ENCODE measurements around the gene NUP62. TPM values are rescaled to one million over a fixed set of nuclear protein-coding genes. Genes with fewer than 3 reads are reported as not detected.
"Not testable (repeated sequence)": the region's sequence is repeated elsewhere in the genome, so short reads cannot be mapped to it uniquely, and the experiment has no call there.

NUP62 gene
- total RNA-seq, 1 experiment from 2014 or later, result 37.9 TPM

DNA sequence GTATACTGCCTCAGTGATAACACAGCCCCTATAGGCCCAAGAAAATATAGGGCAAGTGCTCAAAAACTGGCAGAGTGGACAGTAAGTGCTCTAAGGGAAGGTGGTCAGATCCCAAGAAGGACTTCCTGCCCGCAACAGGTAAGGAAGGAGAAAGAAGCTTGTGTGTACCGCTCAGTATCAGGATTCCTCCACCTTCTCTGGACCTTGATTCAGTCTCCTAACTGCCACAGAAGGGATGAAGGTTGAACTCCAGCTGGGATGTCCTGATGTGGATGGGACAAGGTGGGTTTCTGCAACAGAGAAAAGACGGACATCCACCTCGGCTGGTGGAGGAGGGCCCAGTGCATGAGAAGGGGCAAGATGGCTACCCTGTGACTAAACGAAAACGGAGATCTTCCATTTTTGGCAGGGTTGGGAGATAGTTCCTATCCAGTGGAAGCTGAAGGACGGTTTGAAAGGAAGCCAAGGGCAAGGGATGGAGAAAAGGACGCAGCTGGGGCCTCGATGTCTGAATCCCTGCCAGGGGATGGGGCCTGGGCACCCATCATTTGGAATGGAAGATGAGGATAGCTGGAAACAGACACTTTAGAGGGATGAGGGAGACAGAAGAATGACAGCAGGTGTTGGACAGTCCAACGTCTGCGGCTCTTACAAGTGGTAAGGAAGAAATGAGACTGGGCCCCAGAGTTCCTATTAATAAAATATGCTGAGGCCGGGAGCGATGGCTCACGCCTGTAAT lies 1.6 kb downstream of the NUP62 start:
- Histone ChIP-seq H3K27ac (ENCODE audit: low read length) (peak overlapping the region; percentile 94; the same call in 1 of the 2 replicates), H3K4me3 (ENCODE audit: low read length) (peak overlapping the region; percentile 75), H2AFZ (ENCODE audit: low read length) (no peak overlapping the region)

DNA sequence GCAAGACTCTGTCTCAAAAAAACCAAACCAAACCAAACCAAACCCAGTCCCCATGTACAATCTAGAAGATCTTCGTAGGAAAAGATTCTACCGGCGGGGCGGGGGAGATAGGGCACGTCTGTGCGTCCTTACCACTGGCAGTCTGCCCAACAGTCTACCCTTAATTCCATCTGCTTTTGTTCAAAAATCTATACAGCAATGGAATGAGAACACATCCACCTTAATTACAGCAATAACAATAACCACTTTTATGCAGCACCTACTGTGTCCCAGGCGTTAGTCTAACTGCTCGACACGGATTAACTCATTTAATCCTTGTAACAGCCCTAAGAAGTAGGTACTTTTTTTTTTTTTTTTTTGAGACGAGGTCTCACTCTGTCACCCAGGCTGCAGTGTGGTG lies 2.8 kb downstream of the NUP62 start:
- H3K9me2 ChIP-seq (replicated peaks; ENCODE audit: insufficient read depth, low read length), result no peaks in the 10 kb centered on the region
- peaks cover 94% of the 10 kb centered on the region for H3K79me2 ChIP-seq (ENCODE audit: low read length)
- peaks cover 15% of the 10 kb centered on the region for H4K20me1 ChIP-seq (ENCODE audit: insufficient read depth, low read depth, low read length)
- H3K27ac ChIP-seq (ENCODE audit: low read length), result no peak overlapping the region
- no peaks in the 10 kb centered on the region for H3K27me3 ChIP-seq (ENCODE audit: low read length)
- peaks cover 44% of the 10 kb centered on the region for H3K36me3 ChIP-seq (ENCODE audit: insufficient read depth, low read length)
- H3K9me3 ChIP-seq (ENCODE audit: low read length), result no peaks in the 10 kb centered on the region
- H3K4me2 ChIP-seq (ENCODE audit: low read depth, low read length, poor library complexity, severe bottlenecking), result no peak overlapping the region
- no peak for DNase-seq
- no peak overlapping the region for H3K9ac ChIP-seq (ENCODE audit: low read length)
- no peak overlapping the region for H2AFZ ChIP-seq (ENCODE audit: low read length)
- peaks cover 74% of the 10 kb centered on the region for H3K4me1 ChIP-seq (ENCODE audit: low read length)
- H3K4me3 ChIP-seq (ENCODE audit: low read length), result no peak overlapping the region

More for the DNA sequence above, 1.6 kb downstream of the NUP62 start:
- Histone ChIP-seq H3K36me3 (ENCODE audit: insufficient read depth, low read length) (peaks cover 52% of the 10 kb centered on the region), H3K27me3 (ENCODE audit: low read length) (no peaks in the 10 kb centered on the region), H3K9me2 (replicated peaks; ENCODE audit: insufficient read depth, low read length) (no peaks in the 10 kb centered on the region), H3K4me2 (ENCODE audit: low read depth, low read length, poor library complexity, severe bottlenecking) (peak overlapping the region; percentile 80), H3K79me2 (ENCODE audit: low read length) (peaks cover 82% of the 10 kb centered on the region), H3K9me3 (ENCODE audit: low read length) (no peaks in the 10 kb centered on the region), H3K4me1 (ENCODE audit: low read length) (peaks cover 71% of the 10 kb centered on the region), H3K9ac (ENCODE audit: low read length) (peak overlapping the region; percentile 99), H4K20me1 (ENCODE audit: insufficient read depth, low read depth, low read length) (peaks cover 24% of the 10 kb centered on the region)
- no peak for DNase-seq

DNA sequence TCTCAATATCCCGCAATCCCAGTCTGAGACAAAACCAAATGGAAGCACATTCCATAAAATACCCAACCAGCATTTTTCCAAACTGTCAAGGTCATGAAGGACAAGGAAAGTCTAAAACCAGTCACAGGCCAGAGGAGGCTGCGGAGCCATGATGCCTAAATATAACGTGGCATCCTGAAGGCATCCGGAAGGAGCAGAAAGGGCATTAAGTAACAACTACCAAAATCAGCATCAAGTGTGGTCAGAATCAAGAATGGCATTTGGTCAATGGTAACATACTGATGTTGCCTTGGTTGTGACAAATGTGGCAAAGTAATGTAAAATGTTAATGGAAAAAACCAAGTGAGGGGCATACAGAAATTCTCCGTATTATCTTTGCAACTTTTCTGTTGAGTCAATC lies 3.8 kb downstream of the NUP62 start:
- Histone ChIP-seq H4K20me1 (ENCODE audit: insufficient read depth, low read depth, low read length) (peaks cover 8% of the 10 kb centered on the region), H3K36me3 (ENCODE audit: insufficient read depth, low read length) (peaks cover 35% of the 10 kb centered on the region), H3K9me3 (ENCODE audit: low read length) (no peaks in the 10 kb centered on the region), H2AFZ (ENCODE audit: low read length) (no peak overlapping the region), H3K4me2 (ENCODE audit: low read depth, low read length, poor library complexity, severe bottlenecking) (peak overlapping the region; percentile 66), H3K4me1 (ENCODE audit: low read length) (peaks cover 66% of the 10 kb centered on the region), H3K79me2 (ENCODE audit: low read length) (peaks cover 94% of the 10 kb centered on the region), H3K4me3 (ENCODE audit: low read length) (0 out of 2 replicates have a peak overlapping the region, but pooled peaks have one; percentile 7), H3K27me3 (ENCODE audit: low read length) (no peaks in the 10 kb centered on the region), H3K9me2 (replicated peaks; ENCODE audit: insufficient read depth, low read length) (no peaks in the 10 kb centered on the region), H3K27ac (ENCODE audit: low read length) (peak overlapping the region; percentile 91; the same call in 1 of the 2 replicates), H3K9ac (ENCODE audit: low read length) (peak overlapping the region; percentile 68; the same call in 1 of the 2 replicates)
- DNase-seq, result no peak

DNA sequence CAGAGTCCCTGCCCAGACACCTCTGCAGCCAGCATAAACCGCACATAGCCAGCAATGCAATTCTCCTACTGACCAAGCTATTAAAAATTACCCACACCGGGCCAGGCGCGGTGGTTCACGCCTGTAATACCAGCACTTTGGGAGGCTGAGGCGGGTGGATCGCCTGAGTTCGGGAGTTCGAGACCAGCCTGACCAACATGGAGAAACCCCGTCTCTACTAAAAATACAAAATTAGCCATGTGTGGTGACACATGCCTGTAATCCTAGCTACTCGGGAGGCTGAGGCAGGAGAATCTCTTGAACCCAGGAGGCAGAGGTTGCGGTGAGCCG lies 4.5 kb downstream of the NUP62 start:
- not testable (repeated sequence) for H3K27me3 ChIP-seq (ENCODE audit: low read length); DNase-seq; H2AFZ ChIP-seq (ENCODE audit: low read length); H3K9me2 ChIP-seq (replicated peaks; ENCODE audit: insufficient read depth, low read length); H4K20me1 ChIP-seq (ENCODE audit: insufficient read depth, low read depth, low read length); H3K9me3 ChIP-seq (ENCODE audit: low read length)
- Histone ChIP-seq H3K9ac (ENCODE audit: low read length) (peak overlapping the region; percentile 68), H3K4me3 (ENCODE audit: low read length) (peak overlapping the region; percentile 52; the same call in 1 of the 2 replicates), H3K4me1 (ENCODE audit: low read length) (peaks cover 60% of the 10 kb centered on the region), H3K4me2 (ENCODE audit: low read depth, low read length, poor library complexity, severe bottlenecking) (peak overlapping the region; percentile 66), H3K27ac (ENCODE audit: low read length) (peak overlapping the region; percentile 91), H3K79me2 (ENCODE audit: low read length) (peaks cover 93% of the 10 kb centered on the region), H3K36me3 (ENCODE audit: insufficient read depth, low read length) (peaks cover 32% of the 10 kb centered on the region)

DNA sequence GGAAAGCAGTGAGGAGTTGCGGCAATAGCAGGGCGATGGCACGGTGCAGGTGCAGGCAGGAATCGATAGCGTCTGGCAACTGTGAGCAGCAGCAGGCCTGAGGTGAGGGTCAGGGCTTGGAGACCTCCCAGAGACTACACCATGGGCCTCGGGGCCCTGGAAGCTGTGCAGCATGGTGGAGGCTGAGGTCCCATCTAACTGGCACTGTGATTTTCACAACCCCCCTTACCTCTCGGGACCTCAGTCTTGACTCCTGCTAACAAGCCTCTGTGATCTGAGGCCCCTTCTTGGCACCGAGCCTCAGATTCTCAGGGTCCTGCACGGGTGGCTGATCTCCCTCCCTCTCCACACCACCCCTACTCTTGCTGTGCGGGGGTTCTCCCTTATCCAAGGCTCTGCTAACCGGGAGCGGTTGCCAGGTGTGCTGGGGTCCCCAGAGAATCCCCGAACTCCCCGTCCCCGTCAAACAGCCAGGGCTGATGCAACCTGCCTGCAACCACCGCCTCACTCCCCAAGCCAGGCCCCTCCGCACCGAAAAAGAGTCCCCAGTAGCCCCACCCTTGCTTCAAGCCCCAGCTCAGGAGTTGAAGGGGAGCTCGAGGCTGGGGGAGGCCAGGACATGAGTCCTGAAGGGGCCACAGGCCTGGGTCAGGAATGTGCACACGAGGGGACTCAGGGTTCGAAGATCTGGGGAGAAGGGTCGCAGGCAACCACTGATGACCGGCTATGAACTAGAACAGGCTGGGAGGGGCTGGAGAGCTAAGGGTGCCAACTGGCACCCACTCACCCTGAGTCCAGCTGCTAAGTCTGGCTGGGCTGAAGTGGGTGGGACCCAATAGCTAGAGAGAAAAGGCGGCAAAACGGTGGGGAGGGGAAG lies 5.1 kb downstream of the NUP62 start:
- peaks cover 56% of the 10 kb centered on the region for H3K4me1 ChIP-seq (ENCODE audit: low read length)
- peak; percentile 88 for DNase-seq
- no peaks in the 10 kb centered on the region for H3K27me3 ChIP-seq (ENCODE audit: low read length)
- H3K9ac ChIP-seq (ENCODE audit: low read length), result peak overlapping the region; percentile 68
- H4K20me1 ChIP-seq (ENCODE audit: insufficient read depth, low read depth, low read length), result 0 out of 2 replicates have a peak, but pooled peaks cover 7% of the 10 kb centered on the region
- no peak overlapping the region for H2AFZ ChIP-seq (ENCODE audit: low read length)
- peak overlapping the region; percentile 66 for H3K4me2 ChIP-seq (ENCODE audit: low read depth, low read length, poor library complexity, severe bottlenecking)
- H3K9me2 ChIP-seq (replicated peaks; ENCODE audit: insufficient read depth, low read length), result no peaks in the 10 kb centered on the region
- no peaks in the 10 kb centered on the region for H3K9me3 ChIP-seq (ENCODE audit: low read length)
- H3K4me3 ChIP-seq (ENCODE audit: low read length), result peak overlapping the region; percentile 52
- H3K79me2 ChIP-seq (ENCODE audit: low read length), result peaks cover 92% of the 10 kb centered on the region
- peaks cover 30% of the 10 kb centered on the region for H3K36me3 ChIP-seq (ENCODE audit: insufficient read depth, low read length)
- peak overlapping the region; percentile 91 for H3K27ac ChIP-seq (ENCODE audit: low read length)

DNA sequence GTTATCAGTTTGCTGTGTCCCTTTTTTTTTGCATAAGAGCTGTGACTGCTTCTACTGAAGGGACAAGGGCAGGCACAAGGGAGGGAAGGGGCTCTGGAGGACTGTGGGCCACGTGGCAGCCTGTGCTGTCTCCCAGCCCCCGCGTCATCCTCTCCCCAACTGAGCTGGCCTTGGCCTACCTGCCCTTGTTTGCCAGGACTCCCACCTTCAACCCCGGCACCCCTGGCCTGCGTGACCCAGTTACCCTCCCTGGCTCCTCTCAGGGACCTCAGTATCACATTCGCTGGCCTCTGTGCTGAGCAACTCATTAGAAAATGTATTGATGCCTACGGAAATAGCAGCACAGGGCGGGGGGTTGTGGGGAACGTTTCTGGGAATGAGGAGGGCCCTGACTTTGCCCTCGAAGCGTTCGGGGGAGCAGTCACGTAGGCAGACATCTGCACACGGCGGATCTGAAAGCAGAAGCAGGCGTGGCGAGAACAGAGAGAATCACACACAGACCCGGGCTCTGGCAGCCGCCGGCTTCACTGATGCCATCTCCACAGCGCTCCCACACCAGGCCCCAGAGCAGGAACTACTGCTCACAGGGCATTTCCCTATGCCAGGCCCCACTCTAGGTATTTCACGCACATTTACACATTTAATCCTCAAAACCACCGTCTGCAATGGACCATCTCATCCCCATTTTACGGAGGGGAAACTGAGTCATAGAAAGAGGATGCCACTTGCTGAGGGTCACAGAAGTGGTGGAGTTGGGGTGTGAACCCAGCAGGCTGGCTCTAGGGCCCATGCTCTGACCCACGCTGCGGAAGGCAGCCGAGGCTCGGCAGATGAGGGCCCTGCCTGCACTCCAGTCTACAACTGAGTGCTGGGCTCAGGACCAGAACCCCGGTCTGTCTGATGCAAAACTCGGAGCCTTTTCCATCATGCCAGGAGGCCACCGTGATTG lies 6.0 kb downstream of the NUP62 start:
- Histone ChIP-seq H3K9me2 (replicated peaks; ENCODE audit: insufficient read depth, low read length) (no peaks in the 10 kb centered on the region), H3K79me2 (ENCODE audit: low read length) (peaks cover 88% of the 10 kb centered on the region), H3K27me3 (ENCODE audit: low read length) (no peaks in the 10 kb centered on the region), H3K9ac (ENCODE audit: low read length) (peak overlapping the region; percentile 68), H3K4me1 (ENCODE audit: low read length) (peaks cover 53% of the 10 kb centered on the region), H2AFZ (ENCODE audit: low read length) (no peak overlapping the region), H3K9me3 (ENCODE audit: low read length) (no peaks in the 10 kb centered on the region), H3K27ac (ENCODE audit: low read length) (peak overlapping the region; percentile 91), H3K4me2 (ENCODE audit: low read depth, low read length, poor library complexity, severe bottlenecking) (peak overlapping the region; percentile 66), H3K4me3 (ENCODE audit: low read length) (peak overlapping the region; percentile 52), H3K36me3 (ENCODE audit: insufficient read depth, low read length) (peaks cover 33% of the 10 kb centered on the region), H4K20me1 (ENCODE audit: insufficient read depth, low read depth, low read length) (0 out of 2 replicates have a peak, but pooled peaks cover 11% of the 10 kb centered on the region)
- no peak for DNase-seq

DNA sequence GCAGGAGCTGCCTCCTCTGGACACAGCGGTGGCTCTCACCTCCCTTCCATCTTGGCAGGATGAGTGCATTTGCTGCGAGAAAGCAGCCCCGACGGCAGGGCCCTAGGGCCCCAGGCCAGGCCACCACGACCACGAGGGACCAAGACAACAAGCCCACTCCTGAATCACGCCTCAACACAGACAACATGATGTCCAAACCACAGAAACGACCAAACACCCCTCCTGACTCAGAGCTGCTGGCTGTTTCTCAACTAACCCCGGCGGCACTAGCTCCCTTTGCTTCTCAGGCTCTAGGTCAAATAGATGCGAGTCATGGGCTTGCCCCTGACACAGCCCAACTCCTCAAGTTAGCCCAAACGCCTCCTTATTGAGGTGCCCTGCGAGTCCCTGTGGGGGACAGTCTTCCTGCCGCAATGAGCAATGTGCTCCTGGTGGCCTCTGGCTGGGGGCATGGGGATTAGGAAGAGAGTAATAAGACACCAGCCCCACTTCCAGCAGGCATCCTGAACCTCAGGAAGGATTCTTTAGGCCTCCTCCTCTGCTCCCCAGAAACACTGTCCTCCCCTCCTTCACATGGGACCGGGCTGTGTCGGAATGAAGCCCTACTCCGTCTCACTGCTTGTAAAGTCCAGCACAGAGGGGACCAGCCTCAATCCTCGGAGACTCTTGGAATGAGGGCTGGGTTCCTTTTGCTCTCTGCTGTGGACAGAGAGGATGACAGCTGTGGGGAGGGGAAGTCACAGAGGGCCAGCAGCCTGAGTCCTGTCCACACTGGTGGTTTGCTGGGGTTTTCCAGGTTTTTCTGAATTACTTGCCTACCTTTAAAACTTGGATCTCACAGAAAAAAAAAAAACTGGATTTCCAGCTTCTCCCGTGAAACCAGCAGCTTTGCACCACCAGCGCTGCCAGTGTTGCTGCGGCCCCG lies 7.2 kb downstream of the NUP62 start:
- peaks cover 41% of the 10 kb centered on the region for H3K4me1 ChIP-seq (ENCODE audit: low read length)
- no peak overlapping the region for H3K4me2 ChIP-seq (ENCODE audit: low read depth, low read length, poor library complexity, severe bottlenecking)
- peak overlapping the region; percentile 91 for H3K27ac ChIP-seq (ENCODE audit: low read length)
- H3K9me2 ChIP-seq (replicated peaks; ENCODE audit: insufficient read depth, low read length), result no peaks in the 10 kb centered on the region
- no peak overlapping the region for H2AFZ ChIP-seq (ENCODE audit: low read length)
- H3K79me2 ChIP-seq (ENCODE audit: low read length), result peaks cover 83% of the 10 kb centered on the region
- H3K4me3 ChIP-seq (ENCODE audit: low read length), result no peak overlapping the region
- peaks cover 18% of the 10 kb centered on the region; the same call in 1 of the 2 replicates for H4K20me1 ChIP-seq (ENCODE audit: insufficient read depth, low read depth, low read length)
- H3K36me3 ChIP-seq (ENCODE audit: insufficient read depth, low read length), result peaks cover 30% of the 10 kb centered on the region
- no peaks in the 10 kb centered on the region for H3K27me3 ChIP-seq (ENCODE audit: low read length)
- DNase-seq, result no peak
- H3K9me3 ChIP-seq (ENCODE audit: low read length), result no peaks in the 10 kb centered on the region
- H3K9ac ChIP-seq (ENCODE audit: low read length), result peak overlapping the region; percentile 68; the same call in 1 of the 2 replicates

All from Karpas-422 (cell line).